ENCODE measurements around the gene RET.
A peak's percentile ranks its signal among the peaks of the same experiment; 100 is the strongest.

The RET gene

GRCh38 chr10:43119416-43120115, 42.7 kb downstream of the RET start (continued):
- TF ChIP-seq KLF9 (tag by site-specific recombination; IDR thresholded peaks at IDR 0.05; ENCODE audit: low read depth): peak; percentile 50; the same call in 1 of the 2 replicates
- TF ChIP-seq ZBTB11 (tag by site-specific recombination; conservative IDR thresholded peaks at IDR 0.05; ENCODE audit: low read depth): no peak
- TF ChIP-seq ZNF548 (tag by site-specific recombination; IDR thresholded peaks at IDR 0.05): no peak
- no peak for TF ChIP-seq ZNF704 (tag by site-specific recombination; IDR thresholded peaks at IDR 0.05)
- no peak for TF ChIP-seq ZNF121 (tag by site-specific recombination; IDR thresholded peaks at IDR 0.05)
- TF ChIP-seq ZNF561 (tag by site-specific recombination; IDR thresholded peaks at IDR 0.05; ENCODE audit: borderline replicate concordance): no peak
- no peak for TF ChIP-seq ZNF530 (tag by site-specific recombination; IDR thresholded peaks at IDR 0.05; ENCODE audit: low read depth)
- TF ChIP-seq ZNF660 (tag by site-specific recombination; IDR thresholded peaks at IDR 0.05): no peak
- no peak for TF ChIP-seq PATZ1 (tag by site-specific recombination; IDR thresholded peaks at IDR 0.05)
- TF ChIP-seq KLF1 (tag by site-specific recombination; IDR thresholded peaks at IDR 0.05): peak; percentile 89

GRCh38 chr10:43120116-43120928, 43.5 kb downstream of the RET start:
- ChIA-PET CTCF (interaction anchor here (0.6 kb wide), 1 partner anchor 50 kb away, joined by 3 read pairs; no protein-coding TSS in a partner anchor), POLR2A (interaction anchor here (0.6 kb wide), 1 partner anchor 28 kb away, joined by 5 read pairs; no protein-coding TSS in a partner anchor)
- H3K9me3 ChIP-seq (ENCODE audit: control insufficient read depth, insufficient read depth, low read depth, low read length): no peaks in the 10 kb centered on the region
- H3K27ac ChIP-seq (ENCODE audit: extremely low read depth, low read depth, low read length): no peak overlapping the region
- H3K36me3 ChIP-seq (ENCODE audit: control insufficient read depth in 2 of 2, insufficient read depth in 1 of 2, low read length in 2 of 2): no peaks in the 10 kb centered on the region
- H3K4me3 ChIP-seq (ENCODE audit: low read depth, low read length): no peak overlapping the region
- H3K4me1 ChIP-seq (ENCODE audit: control insufficient read depth, insufficient read depth, low read length): no peaks in the 10 kb centered on the region
- TF ChIP-seq ZNF221 (tag by site-specific recombination; IDR thresholded peaks at IDR 0.05; ENCODE audit: borderline replicate concordance) (no peak), ZNF501 (tag by site-specific recombination; IDR thresholded peaks at IDR 0.05) (no peak), ZNF366 (tag by site-specific recombination; conservative IDR thresholded peaks at IDR 0.05) (no peak), ZNF701 (tag by site-specific recombination; IDR thresholded peaks at IDR 0.05) (no peak), ZNF449 (tag by site-specific recombination; IDR thresholded peaks at IDR 0.05) (no peak), ZNF416 (tag by site-specific recombination; IDR thresholded peaks at IDR 0.05) (no peak), ZNF223 (tag by site-specific recombination; IDR thresholded peaks at IDR 0.05) (no peak), ZNF140 (tag by site-specific recombination; IDR thresholded peaks at IDR 0.05) (no peak), ZNF18 (tag by site-specific recombination; IDR thresholded peaks at IDR 0.05) (no peak), ZNF488 (tag by site-specific recombination; IDR thresholded peaks at IDR 0.05) (no peak), ZNF639 (tag by site-specific recombination; IDR thresholded peaks at IDR 0.05) (no peak), GFI1B (tag by site-specific recombination; IDR thresholded peaks at IDR 0.05) (no peak), KLF7 (tag by site-specific recombination; IDR thresholded peaks at IDR 0.05; ENCODE audit: borderline replicate concordance) (no peak)

All from HEK293 (cell line).